MM.1S (cell line): ENCODE data around the gene KIF25.

Experiments
- DNase-seq: peaks from one replicate; pipeline ENCODE4 v3.0.0-alpha.2; 2015
- H2AFZ ChIP-seq: fragments of 300-600 bp; sonication (generic); 2 replicates; pipeline ENCODE4 v1.6.0; 2016; ENCODE audit warnings: antibody characterized with exemption, low read length
- H3F3A ChIP-seq: fragments of 300-600 bp; sonication (generic); 2 replicates; pipeline ENCODE4 v1.6.1; 2016; ENCODE audit warnings: mild to moderate bottlenecking, antibody characterized with exemption, low read length, moderate library complexity, mixed read lengths; ENCODE audit not compliant: insufficient read depth
- H3K27ac ChIP-seq: fragments of 300-600 bp; sonication (generic); 2 replicates; pipeline ENCODE4 v1.5.1; 2016; ENCODE audit warnings: mild to moderate bottlenecking, low read length
- H3K27me3 ChIP-seq: fragments of 300-600 bp; sonication (generic); replicated peaks from 2 replicates; pipeline ENCODE4 v1.6.0; 2016; ENCODE audit warnings: low read length; ENCODE audit not compliant: insufficient read depth
- H3K36me3 ChIP-seq: fragments of 300-600 bp; sonication (generic); replicated peaks from 2 replicates; pipeline ENCODE4 v1.6.1; 2016; ENCODE audit warnings: mild to moderate bottlenecking, low read length, mixed read lengths; ENCODE audit not compliant: insufficient read depth
- H3K4me1 ChIP-seq: fragments of 300-600 bp; sonication (generic); 2 replicates; pipeline ENCODE4 v1.6.1; 2016; ENCODE audit warnings: low read length, mixed read lengths
- H3K4me2 ChIP-seq: fragments of 300-600 bp; sonication (generic); 2 replicates; pipeline ENCODE4 v1.6.0; 2016; ENCODE audit warnings: low read depth, low read length
- H3K4me3 ChIP-seq: fragments of 300-600 bp; sonication (generic); 2 replicates; pipeline ENCODE4 v1.5.1; 2016; ENCODE audit warnings: low read length, mixed read lengths
- H3K79me2 ChIP-seq: fragments of 300-600 bp; sonication (generic); 2 replicates; pipeline ENCODE4 v1.6.1; 2016; ENCODE audit warnings: mixed run types, low read length, mixed read lengths
- H3K9ac ChIP-seq: fragments of 300-600 bp; sonication (generic); 2 replicates; pipeline ENCODE4 v1.6.1; 2016; ENCODE audit warnings: low read length, mixed read lengths
- H3K9me2 ChIP-seq: fragments of 300-600 bp; sonication (generic); replicated peaks from 2 replicates; pipeline ENCODE4 v1.6.1; 2016; ENCODE audit warnings: mild to moderate bottlenecking, low read length, mixed read lengths; ENCODE audit not compliant: insufficient read depth
- H3K9me3 ChIP-seq: fragments of 300-600 bp; sonication (generic); replicated peaks from 2 replicates; pipeline ENCODE4 v1.6.1; 2016; ENCODE audit warnings: mild to moderate bottlenecking, low read length, mixed read lengths; ENCODE audit not compliant: insufficient read depth
- H4K20me1 ChIP-seq: fragments of 300-600 bp; sonication (generic); 2 replicates; pipeline ENCODE4 v1.6.1; 2016; ENCODE audit warnings: mild to moderate bottlenecking, low read length, moderate library complexity, mixed read lengths; ENCODE audit not compliant: insufficient read depth
- EZH2 ChIP-seq: fragments of 300-600 bp; sonication (generic); optimal IDR thresholded peaks from 2 replicates; pipeline ENCODE3; 2017; ENCODE audit warnings: low read depth, mild to moderate bottlenecking, antibody characterized with exemption, low read length, mixed read lengths
- EZH2phosphoT487 ChIP-seq: fragments of 300-600 bp; sonication (generic); IDR thresholded peaks from 2 replicates; pipeline ENCODE4 v1.6.1; 2018; ENCODE audit warnings: antibody characterized with exemption, low read length
- TF ChIP-seq, protein P1 (sequence below): fragments of 300-600 bp; sonication (generic); IDR thresholded peaks from 2 replicates; pipeline ENCODE4 v1.5.1; 2016; ENCODE audit warnings: antibody characterized with exemption, low read length, mixed read lengths

KIF25 gene

DNA sequence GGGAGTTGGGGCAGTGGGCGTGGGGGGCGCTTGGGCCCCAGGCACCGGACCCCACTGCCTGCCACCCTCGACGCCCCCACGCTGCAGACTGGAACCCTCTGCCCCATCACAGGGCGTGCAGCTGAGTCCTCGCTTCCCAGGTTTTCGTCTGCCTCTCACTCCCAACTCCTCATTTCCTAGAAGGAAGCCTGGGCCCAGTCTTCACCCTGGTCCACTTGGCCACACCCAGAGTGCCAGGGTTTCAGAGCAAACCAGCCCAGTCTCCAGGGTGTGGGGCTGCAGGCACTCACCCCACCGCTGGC, 51.2 kb downstream of the KIF25 start:
- DNase-seq = no peak
- Histone ChIP-seq H3K4me2 (no peak overlapping the region), H3F3A (no peaks in the 10 kb centered on the region), H3K27me3 (no peaks in the 10 kb centered on the region; the same call in 1 of the 2 replicates), H3K27ac (no peak overlapping the region), H3K9ac (no peak overlapping the region), H3K9me3 (no peaks in the 10 kb centered on the region), H4K20me1 (no peaks in the 10 kb centered on the region), H2AFZ (no peak overlapping the region), H3K79me2 (no peaks in the 10 kb centered on the region), H3K4me1 (no peaks in the 10 kb centered on the region), H3K9me2 (no peaks in the 10 kb centered on the region), H3K36me3 (no peaks in the 10 kb centered on the region), H3K4me3 (no peak overlapping the region)
- TF ChIP-seq, protein P1, sequence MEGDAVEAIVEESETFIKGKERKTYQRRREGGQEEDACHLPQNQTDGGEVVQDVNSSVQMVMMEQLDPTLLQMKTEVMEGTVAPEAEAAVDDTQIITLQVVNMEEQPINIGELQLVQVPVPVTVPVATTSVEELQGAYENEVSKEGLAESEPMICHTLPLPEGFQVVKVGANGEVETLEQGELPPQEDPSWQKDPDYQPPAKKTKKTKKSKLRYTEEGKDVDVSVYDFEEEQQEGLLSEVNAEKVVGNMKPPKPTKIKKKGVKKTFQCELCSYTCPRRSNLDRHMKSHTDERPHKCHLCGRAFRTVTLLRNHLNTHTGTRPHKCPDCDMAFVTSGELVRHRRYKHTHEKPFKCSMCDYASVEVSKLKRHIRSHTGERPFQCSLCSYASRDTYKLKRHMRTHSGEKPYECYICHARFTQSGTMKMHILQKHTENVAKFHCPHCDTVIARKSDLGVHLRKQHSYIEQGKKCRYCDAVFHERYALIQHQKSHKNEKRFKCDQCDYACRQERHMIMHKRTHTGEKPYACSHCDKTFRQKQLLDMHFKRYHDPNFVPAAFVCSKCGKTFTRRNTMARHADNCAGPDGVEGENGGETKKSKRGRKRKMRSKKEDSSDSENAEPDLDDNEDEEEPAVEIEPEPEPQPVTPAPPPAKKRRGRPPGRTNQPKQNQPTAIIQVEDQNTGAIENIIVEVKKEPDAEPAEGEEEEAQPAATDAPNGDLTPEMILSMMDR = no peak
- no peak for TF ChIP-seq EZH2
- no peak for TF ChIP-seq EZH2phosphoT487

- H3K4me3 ChIP-seq = no peak overlapping the region
- no peaks in the 10 kb centered on the region; the same call in 1 of the 2 replicates for H3K27me3 ChIP-seq
- H3F3A ChIP-seq = no peaks in the 10 kb centered on the region
- H3K27ac ChIP-seq = no peak overlapping the region
- H2AFZ ChIP-seq = no peak overlapping the region
- TF ChIP-seq EZH2 (no peak), EZH2phosphoT487 (no peak)
- TF ChIP-seq, protein P1 = no peak
- H3K4me2 ChIP-seq = no peak overlapping the region
- no peak overlapping the region for H3K9ac ChIP-seq
- no peaks in the 10 kb centered on the region for H3K4me1 ChIP-seq
- no peaks in the 10 kb centered on the region for H3K9me3 ChIP-seq
- no peaks in the 10 kb centered on the region for H3K79me2 ChIP-seq
- H3K36me3 ChIP-seq = no peaks in the 10 kb centered on the region
- no peaks in the 10 kb centered on the region for H4K20me1 ChIP-seq
- H3K9me2 ChIP-seq = no peaks in the 10 kb centered on the region
- DNase-seq = no peak
Observed at GRCh38 chr6:168049277-168049676, 51.8 kb downstream of the KIF25 start.

- no peak overlapping the region for H2AFZ ChIP-seq
- no peak for DNase-seq
- H3K36me3 ChIP-seq = no peaks in the 10 kb centered on the region
- H3K27ac ChIP-seq = no peak overlapping the region
- H3F3A ChIP-seq = no peaks in the 10 kb centered on the region
- no peak overlapping the region for H3K9ac ChIP-seq
- no peak overlapping the region for H3K4me2 ChIP-seq
- no peaks in the 10 kb centered on the region for H3K9me3 ChIP-seq
- no peaks in the 10 kb centered on the region for H4K20me1 ChIP-seq
- H3K4me3 ChIP-seq = no peak overlapping the region
- H3K4me1 ChIP-seq = no peaks in the 10 kb centered on the region
- H3K9me2 ChIP-seq = no peaks in the 10 kb centered on the region
- no peaks in the 10 kb centered on the region; the same call in 1 of the 2 replicates for H3K27me3 ChIP-seq
- no peaks in the 10 kb centered on the region for H3K79me2 ChIP-seq
- TF ChIP-seq EZH2phosphoT487 (no peak), EZH2 (no peak)
- TF ChIP-seq, protein P1 = no peak
Observed at GRCh38 chr6:168049706-168050224, 52.3 kb downstream of the KIF25 start.
